ENCODE data around the gene LRP3. TPM values are rescaled to one million over a fixed set of nuclear protein-coding genes. Genes with fewer than 3 reads are reported as not detected.

LRP3 gene
- total RNA-seq, 1 experiment from 2014 or later: 32.0 TPM

GRCh38 chr19:33241091-33241529 is 47.0 kb downstream of the LRP3 start:
- no peaks in the 10 kb centered on the region for H3K4me1 ChIP-seq
- H3K27me3 ChIP-seq: no peaks in the 10 kb centered on the region
- peaks cover 7% of the 10 kb centered on the region; the same call in 1 of the 2 replicates for H3K9me3 ChIP-seq (replicated peaks)
- no peak overlapping the region for H3K4me3 ChIP-seq
- no peak overlapping the region for H3K27ac ChIP-seq
- DNase-seq: no peak
- H3K36me3 ChIP-seq: no peaks in the 10 kb centered on the region

GRCh38 chr19:33241530-33242101 is 47.5 kb downstream of the LRP3 start:
- peaks cover 7% of the 10 kb centered on the region; the same call in 1 of the 2 replicates for H3K9me3 ChIP-seq (replicated peaks)
- no peaks in the 10 kb centered on the region for H3K36me3 ChIP-seq
- peak; percentile 33 to 56 for DNase-seq
- H3K4me3 ChIP-seq: no peak overlapping the region
- H3K27ac ChIP-seq: no peak overlapping the region
- no peaks in the 10 kb centered on the region for H3K27me3 ChIP-seq
- peaks cover 3% of the 10 kb centered on the region; the same call in 1 of the 2 replicates for H3K4me1 ChIP-seq

- Histone ChIP-seq H3K36me3 (no peaks in the 10 kb centered on the region), H3K4me3 (no peak overlapping the region), H3K4me1 (peaks cover 3% of the 10 kb centered on the region; the same call in 1 of the 2 replicates), H3K27me3 (no peaks in the 10 kb centered on the region), H3K27ac (no peak overlapping the region), H3K9me3 (replicated peaks) (peaks cover 7% of the 10 kb centered on the region; the same call in 1 of the 2 replicates)
- no peak for DNase-seq
Observed at GRCh38 chr19:33242131-33242530, 48.0 kb downstream of the LRP3 start.

- no peak overlapping the region for H3K4me3 ChIP-seq
- no peaks in the 10 kb centered on the region for H3K27me3 ChIP-seq
- no peak overlapping the region for H3K27ac ChIP-seq
- no peaks in the 10 kb centered on the region for H3K36me3 ChIP-seq
- H3K9me3 ChIP-seq (replicated peaks): peaks cover 7% of the 10 kb centered on the region; the same call in 1 of the 2 replicates
- peaks cover 3% of the 10 kb centered on the region; the same call in 1 of the 2 replicates for H3K4me1 ChIP-seq
- no peak for DNase-seq
Observed at GRCh38 chr19:33242911-33243310, 48.8 kb downstream of the LRP3 start.

- DNase-seq: peak; percentile 75 to 78
Observed at GRCh38 chr19:33245948-33246708, 52.0 kb downstream of the LRP3 start.

GRCh38 chr19:33246709-33247440 is 52.7 kb downstream of the LRP3 start:
- Histone ChIP-seq H3K27ac (no peak overlapping the region), H3K36me3 (no peaks in the 10 kb centered on the region), H3K4me3 (no peak overlapping the region), H3K27me3 (no peaks in the 10 kb centered on the region), H3K9me3 (replicated peaks) (peaks cover 7% of the 10 kb centered on the region; the same call in 1 of the 2 replicates), H3K4me1 (peaks cover 3% of the 10 kb centered on the region; the same call in 1 of the 2 replicates)
- DNase-seq: no peak

More at GRCh38 chr19:33245948-33246708, 52.0 kb downstream of the LRP3 start:
- Histone ChIP-seq H3K4me1 (peaks cover 3% of the 10 kb centered on the region; the same call in 1 of the 2 replicates), H3K27me3 (no peaks in the 10 kb centered on the region), H3K9me3 (replicated peaks) (peaks cover 7% of the 10 kb centered on the region; the same call in 1 of the 2 replicates), H3K27ac (no peak overlapping the region), H3K4me3 (no peak overlapping the region), H3K36me3 (no peaks in the 10 kb centered on the region)

GRCh38 chr19:33247441-33247819 is 53.3 kb downstream of the LRP3 start:
- no peak overlapping the region for H3K4me3 ChIP-seq
- no peaks in the 10 kb centered on the region for H3K36me3 ChIP-seq
- H3K27me3 ChIP-seq: no peaks in the 10 kb centered on the region
- DNase-seq: no peak
- H3K4me1 ChIP-seq: peaks cover 3% of the 10 kb centered on the region; the same call in 1 of the 2 replicates
- peaks cover 7% of the 10 kb centered on the region; the same call in 1 of the 2 replicates for H3K9me3 ChIP-seq (replicated peaks)
- no peak overlapping the region for H3K27ac ChIP-seq

- H3K27ac ChIP-seq: no peak overlapping the region
- DNase-seq: no peak
- H3K4me1 ChIP-seq: peaks cover 3% of the 10 kb centered on the region; the same call in 1 of the 2 replicates
- H3K4me3 ChIP-seq: no peak overlapping the region
- H3K9me3 ChIP-seq (replicated peaks): peaks cover 7% of the 10 kb centered on the region; the same call in 1 of the 2 replicates
- H3K27me3 ChIP-seq: no peaks in the 10 kb centered on the region
- H3K36me3 ChIP-seq: no peaks in the 10 kb centered on the region
Observed at GRCh38 chr19:33248104-33248503, 54.0 kb downstream of the LRP3 start.

- DNase-seq: no peak
- Histone ChIP-seq H3K4me3 (no peak overlapping the region), H3K9me3 (replicated peaks) (peaks cover 7% of the 10 kb centered on the region; the same call in 1 of the 2 replicates), H3K27me3 (no peaks in the 10 kb centered on the region), H3K4me1 (peaks cover 3% of the 10 kb centered on the region; the same call in 1 of the 2 replicates), H3K27ac (no peak overlapping the region), H3K36me3 (no peaks in the 10 kb centered on the region)
Observed at GRCh38 chr19:33248553-33248953, 54.4 kb downstream of the LRP3 start.

- Histone ChIP-seq H3K9me3 (replicated peaks) (peaks cover 7% of the 10 kb centered on the region; the same call in 1 of the 2 replicates), H3K36me3 (no peaks in the 10 kb centered on the region), H3K4me3 (no peak overlapping the region), H3K4me1 (peaks cover 3% of the 10 kb centered on the region; the same call in 1 of the 2 replicates), H3K27ac (no peak overlapping the region), H3K27me3 (no peaks in the 10 kb centered on the region)
- no peak for DNase-seq
Observed at GRCh38 chr19:33248954-33249613, 55.0 kb downstream of the LRP3 start.

- Histone ChIP-seq H3K4me1 (peaks cover 3% of the 10 kb centered on the region; the same call in 1 of the 2 replicates), H3K27ac (no peak overlapping the region), H3K36me3 (no peaks in the 10 kb centered on the region), H3K9me3 (replicated peaks) (peaks cover 7% of the 10 kb centered on the region; the same call in 1 of the 2 replicates), H3K27me3 (no peaks in the 10 kb centered on the region; the same call in 1 of the 2 replicates), H3K4me3 (no peak overlapping the region)
- no peak for DNase-seq
Observed at GRCh38 chr19:33249740-33250366, 55.7 kb downstream of the LRP3 start.

- Histone ChIP-seq H3K4me1 (peaks cover 3% of the 10 kb centered on the region; the same call in 1 of the 2 replicates), H3K27ac (no peak overlapping the region), H3K27me3 (peaks cover 1% of the 10 kb centered on the region; the same call in 1 of the 2 replicates), H3K9me3 (replicated peaks) (peaks cover 6% of the 10 kb centered on the region; the same call in 1 of the 2 replicates), H3K36me3 (no peaks in the 10 kb centered on the region), H3K4me3 (no peak overlapping the region)
- no peak for DNase-seq
Observed at GRCh38 chr19:33250500-33250899, 56.4 kb downstream of the LRP3 start.

- Histone ChIP-seq H3K4me1 (peaks cover 3% of the 10 kb centered on the region; the same call in 1 of the 2 replicates), H3K27me3 (peaks cover 7% of the 10 kb centered on the region; the same call in 1 of the 2 replicates), H3K36me3 (no peaks in the 10 kb centered on the region), H3K4me3 (no peak overlapping the region), H3K27ac (no peak overlapping the region), H3K9me3 (replicated peaks) (no peaks in the 10 kb centered on the region; the same call in 1 of the 2 replicates)
- DNase-seq: no peak
Observed at GRCh38 chr19:33251076-33251475, 56.9 kb downstream of the LRP3 start.
